Adrenal gland (tissue), 12 donors: ENCODE measurements around the gene DCN. TPM values are rescaled to one million over a fixed set of nuclear protein-coding genes. Genes with fewer than 3 reads are reported as not detected.

Experiments
- DNase-seq, 7 donors: peaks; one replicate each; pipeline ENCODE4 v3.0.0-alpha.2; 2019 to 2020
- H3K27ac ChIP-seq, 5 donors: fragments of 200-600 bp; sonication (generic) in 4 of 5; 1 replicate in 3 of 5; 2 replicates in 2 of 5; pipeline versions ENCODE4 v1.5.1 to v1.8.0; 2016 to 2020; ENCODE audit warnings: mild to moderate bottlenecking in 1 of 5
- H3K27me3 ChIP-seq: fragments of 200-600 bp; 2 replicates; pipeline ENCODE4 v1.8.0; 2021
- H3K36me3 ChIP-seq, 2 donors: fragments of 200-600 bp; replicated peaks in 1 of 2; 1 replicate in 1 of 2; 2 replicates in 1 of 2; pipeline versions ENCODE4 v1.5.1 to v1.8.0; 2018 to 2022
- H3K4me1 ChIP-seq, 2 donors: fragments of 200-600 bp; replicated peaks in 1 of 2; 1 replicate in 1 of 2; 2 replicates in 1 of 2; pipeline versions ENCODE4 v1.5.1 to v1.8.0; 2018 to 2021
- H3K4me3 ChIP-seq, 4 donors: fragments of 200-600 bp; sonication (generic) in 3 of 4; one replicate each; pipeline ENCODE4 v1.5.1; 2016 to 2018
- H3K9me3 ChIP-seq, 3 donors: fragments of 200-600 bp; sonication (generic) in 1 of 3; replicated peaks in 1 of 3; 1 replicate in 2 of 3; 2 replicates in 1 of 3; pipeline versions ENCODE4 v1.5.1 to v1.8.0; 2016 to 2021
- POLR2A ChIP-seq, 2 donors: fragments of 450-650 bp; IDR thresholded peaks; one replicate each; pipeline ENCODE4 v1.6.1; 2017; ENCODE audit warnings: antibody characterized with exemption in 2 of 2, mild to moderate bottlenecking in 2 of 2, moderate library complexity in 1 of 2
- WGBS, 4 donors: extraction: QIAGEN DNeasy Blood & Tissue Kit in 2 of 4; methylation state at CpG; one replicate each; pipeline versions ENCODE4 v1.1.5 to v1.1.7; 2013 to 2017; 5-methylcytosine and 5-hydroxymethylcytosine counted together
- intact Hi-C, 2 donors: fragments of 100-400 bp; cut with DNase I; formaldehyde crosslinking; loops; one replicate each; pipeline versions ENCODE4 v1.14.1 to v1.15.0; 2022 to 2023
- polyA plus RNA-seq, 3 donors: library from polyadenylated mRNA; stranded (reverse); fragments of 200-250 nt in 2 of 3; fragments of 350-450 nt in 1 of 3; fragmentation: Illumina TruSeq in 1 of 3; extraction: RNeasy Lipid Tissue Mini Kit (QIAGEN cat#74804) in 1 of 3; gene quantifications; one replicate each; pipeline ENCODE4 v1.2.3, GENCODE V29; 2013 to 2014
- total RNA-seq, 9 donors: library from RNA; depleted of rRNA in 4 of 9; stranded (reverse); fragments of >200 nt in 4 of 9; fragments of 120-200 nt in 1 of 9; fragmentation: NEBNext Ultra II Directional in 1 of 9; extraction: Animal tissue kit (Norgen Biotek cat#: 25700) in 1 of 9; gene quantifications; one replicate each; pipeline versions ENCODE4 v1.1.0 to v1.2.4, GENCODE V29; 2013 to 2023
- TF ChIP-seq, protein P1 (sequence below), 6 experiments: fragments of 450-650 bp in 4 of 6; fragments of 200-600 bp in 2 of 6; sonication (generic) in 1 of 6; IDR thresholded peaks; 1 replicate in 5 of 6; 2 replicates in 1 of 6; pipeline versions ENCODE4 v1.5.1 to v1.8.0; 2016 to 2021; ENCODE audit warnings: antibody characterized with exemption in 6 of 6, mild to moderate bottlenecking in 2 of 6, moderate library complexity in 1 of 6
- donor health status: healthy with polysubstance abuse.
- donor health status: Bipolar disorder and iron deficiency.
- donor health status: DM: yes; HTN: yes; CAD: no.
- donor health status: DM: no; HTN: no; CAD: no.
- donor health status: DM: no; HTN: no; CAD: no.
- donor health status: DM: yes; HTN: yes; CAD: no.

DCN gene
- total and polyA plus RNA-seq, 12 donors, result 234 to 2,358 (median 970) TPM

DNA sequence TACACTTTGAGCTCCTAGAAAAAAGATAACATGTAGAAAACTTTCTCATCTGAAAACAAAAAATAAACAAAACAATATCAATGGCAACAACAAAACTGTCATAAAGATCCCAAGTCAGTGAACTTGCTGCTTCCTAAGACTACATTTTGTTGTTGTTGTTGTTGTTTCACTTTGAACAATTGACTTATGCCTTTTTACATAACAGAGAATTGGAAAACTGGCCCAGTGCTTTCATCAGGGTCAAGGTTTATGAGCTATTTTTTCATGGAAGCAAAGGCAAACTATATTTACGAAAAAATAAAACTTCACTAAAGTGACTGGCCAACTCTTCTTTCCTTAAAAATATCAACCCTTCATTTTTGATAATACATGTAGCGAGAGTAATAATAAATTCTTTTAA lies 6.3 kb downstream of the DCN start:
- no peaks in the 10 kb centered on the region for H3K36me3 ChIP-seq
- DNase-seq, result no peak
- intact Hi-C loops, result loop anchor here in 1 of 2 donors (5.0 kb wide), 1 partner anchor 151 kb away; no protein-coding TSS in a partner anchor
- no peaks in the 10 kb centered on the region for H3K27me3 ChIP-seq
- peaks cover 0 to 4% (median 0%) of the 10 kb centered on the region in 3 donors for H3K9me3 ChIP-seq
- H3K4me1 ChIP-seq, result peaks cover 0 to 12% of the 10 kb centered on the region in 2 donors
- WGBS, 4 donors, result 44 to 60% (median 55%) methylated on average over 2 of the region's 2 CpGs
- no peak for TF ChIP-seq POLR2A (IDR thresholded peaks at IDR 0.05)
- TF ChIP-seq, protein P1, sequence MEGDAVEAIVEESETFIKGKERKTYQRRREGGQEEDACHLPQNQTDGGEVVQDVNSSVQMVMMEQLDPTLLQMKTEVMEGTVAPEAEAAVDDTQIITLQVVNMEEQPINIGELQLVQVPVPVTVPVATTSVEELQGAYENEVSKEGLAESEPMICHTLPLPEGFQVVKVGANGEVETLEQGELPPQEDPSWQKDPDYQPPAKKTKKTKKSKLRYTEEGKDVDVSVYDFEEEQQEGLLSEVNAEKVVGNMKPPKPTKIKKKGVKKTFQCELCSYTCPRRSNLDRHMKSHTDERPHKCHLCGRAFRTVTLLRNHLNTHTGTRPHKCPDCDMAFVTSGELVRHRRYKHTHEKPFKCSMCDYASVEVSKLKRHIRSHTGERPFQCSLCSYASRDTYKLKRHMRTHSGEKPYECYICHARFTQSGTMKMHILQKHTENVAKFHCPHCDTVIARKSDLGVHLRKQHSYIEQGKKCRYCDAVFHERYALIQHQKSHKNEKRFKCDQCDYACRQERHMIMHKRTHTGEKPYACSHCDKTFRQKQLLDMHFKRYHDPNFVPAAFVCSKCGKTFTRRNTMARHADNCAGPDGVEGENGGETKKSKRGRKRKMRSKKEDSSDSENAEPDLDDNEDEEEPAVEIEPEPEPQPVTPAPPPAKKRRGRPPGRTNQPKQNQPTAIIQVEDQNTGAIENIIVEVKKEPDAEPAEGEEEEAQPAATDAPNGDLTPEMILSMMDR (IDR thresholded peaks at IDR 0.05), result no peak
- peak overlapping the region in 1 of 5 donors; percentile 28 for H3K27ac ChIP-seq
- H3K4me3 ChIP-seq, result peak overlapping the region in 1 of 4 donors; percentile 57

DNA sequence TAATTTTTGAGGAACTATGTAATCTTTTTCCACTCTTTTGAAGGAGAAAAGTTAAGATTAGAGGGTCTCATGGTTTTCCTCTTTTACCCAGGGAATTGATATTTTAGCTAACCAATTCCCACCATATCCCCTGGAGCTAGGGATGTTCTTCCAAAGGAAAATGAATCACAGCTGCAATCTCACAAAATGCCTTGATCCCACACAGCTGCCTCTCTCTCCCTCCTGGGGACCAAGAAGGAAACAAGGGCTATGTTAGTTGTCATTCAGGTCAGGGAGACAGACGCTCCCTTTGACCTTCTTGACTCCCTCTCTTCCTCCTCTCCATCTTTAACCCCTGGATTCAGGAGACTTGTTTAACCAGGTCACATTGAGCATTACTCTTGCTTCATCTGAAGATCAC lies 9.5 kb downstream of the DCN start:
- 11 to 35% (median 24%) methylated on average over 1 of the region's 1 CpG for WGBS, 4 donors
- no peak for DNase-seq
- intact Hi-C loops, result no loop called here

DNA sequence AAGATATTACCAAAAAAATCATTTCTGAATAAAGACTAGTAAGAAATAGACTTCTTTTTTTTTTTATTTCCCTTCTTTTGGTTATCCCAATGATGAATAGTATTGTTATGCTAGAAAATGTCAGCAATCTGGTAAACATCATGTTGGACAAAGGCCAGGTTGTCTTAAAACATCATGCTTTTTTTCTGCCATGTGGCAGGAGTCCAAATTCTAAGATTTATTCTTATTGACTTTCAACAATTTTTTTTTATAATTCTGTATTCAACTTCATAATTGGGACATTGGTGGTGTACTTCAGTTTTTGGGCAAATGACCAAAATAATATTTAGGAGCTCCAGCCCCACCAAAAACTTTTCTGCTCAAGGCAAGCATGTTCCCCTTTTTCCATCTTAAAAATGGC lies 10.5 kb downstream of the DCN start:
- Histone ChIP-seq H3K9me3 (peaks cover 0 to 4% (median 0%) of the 10 kb centered on the region in 3 donors), H3K4me1 (peaks cover 0 to 12% of the 10 kb centered on the region in 2 donors), H3K36me3 (peaks cover 0 to 5% of the 10 kb centered on the region in 2 donors), H3K27me3 (no peaks in the 10 kb centered on the region), H3K4me3 (no peak overlapping the region), H3K27ac (no peak overlapping the region)
- intact Hi-C loops, result no loop called here
- DNase-seq, result no peak
- no peak for TF ChIP-seq POLR2A (IDR thresholded peaks at IDR 0.05)
- TF ChIP-seq, protein P1 (IDR thresholded peaks at IDR 0.05), result no peak

More for the DNA sequence above, 9.5 kb downstream of the DCN start:
- no peak for TF ChIP-seq POLR2A (IDR thresholded peaks at IDR 0.05)
- TF ChIP-seq, protein P1 (IDR thresholded peaks at IDR 0.05), result no peak
- peaks cover 0 to 5% of the 10 kb centered on the region in 2 donors for H3K36me3 ChIP-seq
- peaks cover 0 to 4% (median 0%) of the 10 kb centered on the region in 3 donors for H3K9me3 ChIP-seq
- peaks cover 0 to 12% of the 10 kb centered on the region in 2 donors for H3K4me1 ChIP-seq
- no peak overlapping the region for H3K4me3 ChIP-seq
- H3K27me3 ChIP-seq, result no peaks in the 10 kb centered on the region
- peak overlapping the region in 1 of 5 donors; percentile 18 for H3K27ac ChIP-seq

DNA sequence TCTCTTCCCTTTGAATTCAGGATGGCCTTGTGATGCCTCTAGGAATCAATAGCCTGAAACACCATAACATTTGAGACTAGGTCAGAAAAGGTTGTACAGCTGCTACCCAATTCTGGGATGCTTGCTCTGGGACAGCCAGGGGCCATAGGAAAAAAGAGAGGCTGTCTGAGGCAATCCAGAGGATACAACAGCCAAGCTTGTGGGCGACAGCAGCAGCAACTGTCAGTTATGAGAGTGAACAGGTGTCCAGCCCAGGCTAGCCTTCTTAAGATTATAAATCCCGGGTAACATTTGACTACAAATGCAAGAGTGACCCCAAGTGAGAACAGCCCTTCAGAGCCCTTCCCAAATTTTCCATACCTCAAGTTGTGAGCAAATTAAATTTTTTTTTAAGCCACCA lies 11.1 kb downstream of the DCN start:
- Histone ChIP-seq H3K9me3 (peaks cover 0 to 4% (median 0%) of the 10 kb centered on the region in 3 donors), H3K4me3 (no peak overlapping the region), H3K27ac (no peak overlapping the region), H3K36me3 (peaks cover 0 to 5% of the 10 kb centered on the region in 2 donors), H3K4me1 (peaks cover 0 to 12% of the 10 kb centered on the region in 2 donors), H3K27me3 (no peaks in the 10 kb centered on the region)
- DNase-seq, result no peak
- TF ChIP-seq POLR2A (IDR thresholded peaks at IDR 0.05), result no peak
- TF ChIP-seq, protein P1 (IDR thresholded peaks at IDR 0.05), result no peak
- intact Hi-C loops, result no loop called here
- 67 to 80% (median 77%) methylated on average over 1 to 2 of the region's 2 CpGs for WGBS, 4 donors
